NCI-H146 treated with DMSO at 0.1 percent for 48 hours (cell line): ENCODE results near the gene GALNT10.
A peak's percentile ranks its signal among the peaks of the same experiment; 100 is the strongest.

Experiments
- DNase-seq: peaks from one replicate; lab custom pipeline; 2025; ENCODE audit not compliant: unreplicated experiment; lab: John Stamatoyannopoulos, UW

The GALNT10 gene

GRCh38 chr5:154372661-154373060 lies 182.1 kb downstream of the GALNT10 start:
- DNase-seq, result no peak

GRCh38 chr5:154373326-154373725 lies 182.8 kb downstream of the GALNT10 start:
- no peak for DNase-seq

- DNase-seq, result peak; percentile 25
Measured at GRCh38 chr5:154373729-154374179, 183.2 kb downstream of the GALNT10 start.

GRCh38 chr5:154374264-154374663 lies 183.7 kb downstream of the GALNT10 start:
- no peak for DNase-seq

GRCh38 chr5:154375329-154376008 lies 184.9 kb downstream of the GALNT10 start:
- DNase-seq, result no peak

GRCh38 chr5:154376481-154376880 lies 185.9 kb downstream of the GALNT10 start:
- no peak for DNase-seq

GRCh38 chr5:154377754-154378533 lies 187.4 kb downstream of the GALNT10 start:
- DNase-seq, result no peak

GRCh38 chr5:154380263-154380662 lies 189.7 kb downstream of the GALNT10 start:
- no peak for DNase-seq

GRCh38 chr5:154384480-154385235 lies 194.1 kb downstream of the GALNT10 start:
- no peak for DNase-seq

- no peak for DNase-seq
Measured at GRCh38 chr5:154385236-154385512, 194.6 kb downstream of the GALNT10 start.

- DNase-seq, result no peak
Measured at GRCh38 chr5:154386952-154387629, 196.6 kb downstream of the GALNT10 start.

- DNase-seq, result no peak
Measured at GRCh38 chr5:154388842-154389241, 198.3 kb downstream of the GALNT10 start.

- DNase-seq, result no peak
Measured at GRCh38 chr5:154390096-154390495, 199.6 kb downstream of the GALNT10 start.

- peak; percentile 43 for DNase-seq
Measured at GRCh38 chr5:154390746-154391359, 200.3 kb downstream of the GALNT10 start.

- no peak for DNase-seq
Measured at GRCh38 chr5:154391788-154392187, 201.3 kb downstream of the GALNT10 start.

- DNase-seq, result no peak
Measured at GRCh38 chr5:154393850-154394249, 203.3 kb downstream of the GALNT10 start.

- DNase-seq, result no peak
Measured at GRCh38 chr5:154394307-154394706, 203.8 kb downstream of the GALNT10 start.

- peak; percentile 73 for DNase-seq
Measured at GRCh38 chr5:154395407-154396106, 205.0 kb downstream of the GALNT10 start.

- no peak for DNase-seq
Measured at GRCh38 chr5:154396128-154396527, 205.6 kb downstream of the GALNT10 start.
